GM13977 (cell line): ENCODE results near the gene BRINP2.

Source experiments
- DNase-seq: peaks from one replicate; pipeline ENCODE4 v3.0.0; 2012; ENCODE audit warnings: low spot score
- in situ Hi-C: fragments of 300-500 bp; cut with MboI; formaldehyde crosslinking; loops from one replicate; pipeline ENCODE4 v1.12.0; 2022; ENCODE audit warnings: low sequenced_read_pairs, low pct_unique_long_range_greater_than_20kb, mixed read lengths, inconsistent platforms; ENCODE audit not compliant: unreplicated experiment
- TF ChIP-seq, protein P1 (sequence below): IDR thresholded peaks from 2 replicates; pipeline ENCODE4 v1.5.1; 2012; ENCODE audit warnings: mild to moderate bottlenecking, control low read depth; ENCODE audit not compliant: insufficient read depth; ENCODE audit errors: extremely low read depth, missing control alignments

The BRINP2 gene

DNA sequence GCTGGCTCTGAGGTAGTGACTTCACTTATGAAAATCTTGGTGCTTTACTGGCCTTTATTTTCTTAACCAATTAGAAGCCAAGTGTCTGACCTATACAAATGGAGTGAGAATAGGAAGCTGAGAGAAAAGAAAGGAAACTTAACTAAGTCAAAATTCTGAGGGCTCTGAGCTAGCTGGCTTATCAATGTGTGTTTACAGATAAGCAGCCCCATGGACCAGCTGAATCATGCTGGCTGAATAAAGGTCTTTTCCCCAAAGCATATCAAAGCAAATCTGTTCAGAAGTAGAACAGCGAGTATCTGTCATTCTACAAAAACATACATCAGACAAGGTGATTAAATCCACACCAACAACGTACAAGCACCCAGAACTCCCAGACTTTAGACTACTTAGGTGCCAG lies 117.2 kb downstream of the BRINP2 start:
- TF ChIP-seq, protein P1, sequence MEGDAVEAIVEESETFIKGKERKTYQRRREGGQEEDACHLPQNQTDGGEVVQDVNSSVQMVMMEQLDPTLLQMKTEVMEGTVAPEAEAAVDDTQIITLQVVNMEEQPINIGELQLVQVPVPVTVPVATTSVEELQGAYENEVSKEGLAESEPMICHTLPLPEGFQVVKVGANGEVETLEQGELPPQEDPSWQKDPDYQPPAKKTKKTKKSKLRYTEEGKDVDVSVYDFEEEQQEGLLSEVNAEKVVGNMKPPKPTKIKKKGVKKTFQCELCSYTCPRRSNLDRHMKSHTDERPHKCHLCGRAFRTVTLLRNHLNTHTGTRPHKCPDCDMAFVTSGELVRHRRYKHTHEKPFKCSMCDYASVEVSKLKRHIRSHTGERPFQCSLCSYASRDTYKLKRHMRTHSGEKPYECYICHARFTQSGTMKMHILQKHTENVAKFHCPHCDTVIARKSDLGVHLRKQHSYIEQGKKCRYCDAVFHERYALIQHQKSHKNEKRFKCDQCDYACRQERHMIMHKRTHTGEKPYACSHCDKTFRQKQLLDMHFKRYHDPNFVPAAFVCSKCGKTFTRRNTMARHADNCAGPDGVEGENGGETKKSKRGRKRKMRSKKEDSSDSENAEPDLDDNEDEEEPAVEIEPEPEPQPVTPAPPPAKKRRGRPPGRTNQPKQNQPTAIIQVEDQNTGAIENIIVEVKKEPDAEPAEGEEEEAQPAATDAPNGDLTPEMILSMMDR: no peak
- DNase-seq: no peak
- in situ Hi-C loops: no loop called here

DNA sequence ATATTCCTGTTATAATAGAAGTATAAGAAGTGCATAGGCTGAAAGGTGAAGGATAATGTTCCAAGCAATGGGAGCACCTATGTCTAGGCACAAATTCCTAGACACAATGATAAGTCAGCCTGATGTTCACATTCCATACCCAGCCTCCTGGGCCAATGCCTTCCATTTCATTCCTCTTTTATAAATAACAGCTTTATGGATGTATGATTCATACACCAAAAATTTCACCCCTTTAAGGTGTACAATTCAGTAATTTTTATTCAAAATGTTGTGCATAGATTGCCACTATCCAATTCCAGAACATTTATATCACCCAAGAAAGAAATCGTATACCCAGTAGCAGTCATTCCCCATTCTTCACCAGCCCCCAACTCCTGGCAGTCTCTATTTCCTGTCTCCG lies 118.8 kb downstream of the BRINP2 start:
- TF ChIP-seq, protein P1: no peak
- in situ Hi-C loops: no loop called here
- no peak for DNase-seq

DNA sequence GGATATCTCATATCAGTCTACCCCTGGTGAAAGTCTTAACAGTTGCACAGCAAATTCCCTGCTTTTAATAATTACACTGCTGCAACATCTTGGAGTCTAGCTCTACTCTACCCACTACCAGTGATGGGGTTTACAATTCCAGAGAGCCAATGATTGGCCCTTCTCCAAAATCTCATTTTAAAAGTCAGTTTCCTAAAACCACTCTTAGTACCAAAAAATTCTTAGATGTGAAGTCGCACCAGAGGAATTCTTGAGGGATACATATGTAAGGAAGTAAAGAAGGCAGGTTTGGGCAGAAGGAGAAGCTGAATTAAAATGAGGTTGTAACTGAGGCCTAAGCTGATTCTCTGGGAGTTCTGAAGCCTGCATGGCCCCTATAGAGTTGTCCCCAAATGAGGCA lies 129.7 kb downstream of the BRINP2 start:
- in situ Hi-C loops: no loop called here
- no peak for DNase-seq
- TF ChIP-seq, protein P1: no peak

DNA sequence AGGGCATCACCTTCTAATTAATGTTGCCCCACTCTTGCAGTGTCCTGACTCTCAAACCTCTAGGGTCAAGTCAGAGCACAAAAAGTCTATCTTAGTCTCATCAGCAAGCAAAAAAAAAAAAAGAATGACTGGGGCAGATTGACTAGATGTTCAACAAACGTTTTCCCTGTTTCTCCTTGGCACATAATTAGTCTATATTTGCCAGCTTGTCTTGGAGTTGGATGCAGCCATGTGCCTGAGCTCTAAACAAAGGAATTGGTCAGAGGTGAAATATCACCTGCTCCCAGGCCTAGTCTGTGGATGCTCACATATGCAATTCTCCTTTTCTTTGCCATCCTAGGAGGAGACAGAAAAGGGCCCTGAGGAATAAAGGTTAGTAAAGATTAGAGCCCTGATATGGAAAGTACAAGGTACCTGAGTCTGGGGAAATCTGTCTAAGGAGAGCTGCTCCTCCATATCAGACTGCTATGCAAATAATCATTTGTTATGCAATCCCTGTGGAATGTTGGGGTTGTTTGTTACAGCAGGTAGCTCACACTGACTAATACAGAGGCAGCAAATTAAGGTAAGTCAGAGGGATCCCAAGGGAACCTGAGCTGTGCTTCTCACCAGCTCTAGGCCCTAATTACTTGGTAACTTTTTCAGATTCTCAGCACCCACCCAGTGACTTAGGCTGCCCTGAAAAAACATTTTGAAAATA lies 130.8 kb downstream of the BRINP2 start:
- TF ChIP-seq, protein P1: no peak
- no peak for DNase-seq
- in situ Hi-C loops: no loop called here

DNA sequence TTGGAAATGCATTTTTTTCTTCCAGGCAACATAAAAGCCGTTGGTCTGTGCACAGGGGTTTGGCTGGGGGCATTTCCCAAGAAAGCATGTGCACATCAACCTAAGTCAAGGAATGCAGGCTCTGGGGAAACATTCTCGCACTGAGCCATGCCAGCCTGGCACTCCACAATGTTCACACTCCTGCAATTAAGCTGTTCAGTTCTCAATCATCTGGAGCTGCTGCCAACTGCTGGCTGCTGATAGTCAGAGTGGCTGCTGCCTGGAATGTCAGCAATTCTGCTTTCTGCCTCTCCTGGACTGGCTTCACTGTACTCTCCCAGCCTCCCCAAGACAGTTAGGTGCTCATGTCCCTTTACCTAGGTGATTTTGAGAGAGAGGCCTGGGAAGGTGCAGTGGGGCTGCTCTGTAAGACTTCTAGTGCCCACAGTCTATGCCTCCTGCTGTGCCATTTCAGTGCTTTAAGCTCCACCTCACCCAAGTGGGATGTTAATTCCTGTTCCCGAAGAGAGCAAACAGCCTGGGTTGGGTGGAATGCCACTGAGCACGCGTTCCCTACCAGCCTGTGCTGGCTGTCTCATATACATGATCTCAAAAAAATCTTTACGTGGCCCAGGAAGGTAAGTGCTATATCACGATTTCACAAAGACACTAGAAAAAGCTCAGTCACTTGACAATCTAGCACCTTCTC lies 131.7 kb downstream of the BRINP2 start:
- TF ChIP-seq, protein P1: no peak
- no peak for DNase-seq
- in situ Hi-C loops: no loop called here

DNA sequence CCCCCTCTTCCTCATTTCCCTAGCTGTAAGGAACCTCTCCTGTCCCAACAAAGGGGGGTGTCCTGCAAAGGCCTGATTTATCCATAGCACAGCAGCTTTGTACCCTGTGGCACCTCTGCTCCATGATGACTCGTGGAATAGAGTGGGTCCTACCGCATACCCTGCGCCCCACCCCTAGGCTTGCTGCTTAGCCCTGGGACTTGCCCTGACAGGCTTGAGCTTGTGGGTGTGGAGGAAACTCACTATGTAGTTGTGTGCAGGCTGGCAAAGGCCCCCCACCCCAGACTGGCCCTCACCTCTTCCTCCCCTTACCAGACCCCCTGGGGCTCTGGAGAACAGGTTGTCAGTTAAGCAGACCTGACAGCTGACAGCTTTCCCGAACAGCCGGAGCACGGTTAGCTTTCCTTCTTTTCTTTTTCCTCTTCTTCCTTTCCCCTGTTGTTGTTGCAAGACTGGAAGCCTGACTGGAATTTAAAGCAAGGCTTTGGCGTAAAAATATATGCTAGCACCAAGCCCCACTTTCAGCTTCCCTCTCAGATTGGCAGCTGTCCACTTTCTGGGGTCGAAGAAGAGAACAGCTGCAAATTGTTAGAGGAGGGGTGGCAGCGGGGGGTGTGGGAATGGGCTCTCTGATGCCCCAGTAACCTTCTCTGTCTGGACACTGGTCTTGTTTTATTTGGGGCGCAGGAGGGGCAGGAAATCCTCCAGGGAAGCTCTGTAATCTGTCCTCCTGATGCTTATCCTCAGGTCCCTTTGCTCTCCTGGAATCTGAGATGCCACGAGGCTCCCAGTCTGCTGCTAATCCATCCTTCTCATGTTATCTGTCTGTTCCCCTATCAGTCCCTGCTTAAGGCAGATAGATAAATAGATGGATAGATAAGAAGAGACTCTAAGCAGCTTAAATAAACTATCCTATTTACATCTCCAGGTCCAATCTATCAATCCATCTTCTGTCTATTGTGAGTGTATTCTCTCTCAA lies 134.6 kb downstream of the BRINP2 start:
- DNase-seq: no peak
- in situ Hi-C loops: no loop called here
- TF ChIP-seq, protein P1: no peak
